Testis (tissue), 2 donors: Measurements from ENCODE around the gene EFCAB7.

ENCODE experiments used
- POLR2A ChIP-seq: fragments of 450-650 bp; IDR thresholded peaks from one replicate; pipeline ENCODE4 v1.6.1; 2017; ENCODE audit warnings: antibody characterized with exemption, mild to moderate bottlenecking, moderate library complexity
- TF ChIP-seq, protein P1 (sequence below), 3 experiments: fragments of 450-650 bp in 2 of 3; fragments of 200-600 bp in 1 of 3; sonication (generic) in 1 of 3; IDR thresholded peaks; one replicate each; pipeline ENCODE4 v1.5.1; 2016 to 2019; ENCODE audit warnings: antibody characterized with exemption in 3 of 3, mild to moderate bottlenecking in 2 of 3, moderate library complexity in 1 of 3

DNA sequence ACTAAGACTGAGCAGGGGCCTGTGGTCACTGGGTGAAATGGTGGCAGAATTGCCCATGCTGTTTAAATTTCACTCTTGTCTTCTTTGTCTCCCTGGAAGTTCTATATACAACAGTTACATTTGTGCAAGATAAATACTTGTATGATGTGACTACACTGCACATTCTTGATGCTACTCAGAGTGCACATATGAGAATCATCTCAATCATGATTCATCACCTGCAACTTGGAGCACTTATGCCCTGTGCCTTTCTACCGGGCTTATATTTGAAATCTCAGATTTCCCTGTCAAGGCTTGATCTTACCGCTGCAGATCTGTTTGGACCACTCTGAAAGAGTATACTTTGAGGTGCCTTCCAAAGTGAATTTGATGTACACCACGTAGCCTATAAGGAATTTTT, 80.5 kb downstream of the EFCAB7 start:
- no peak for TF ChIP-seq POLR2A
- TF ChIP-seq, protein P1, sequence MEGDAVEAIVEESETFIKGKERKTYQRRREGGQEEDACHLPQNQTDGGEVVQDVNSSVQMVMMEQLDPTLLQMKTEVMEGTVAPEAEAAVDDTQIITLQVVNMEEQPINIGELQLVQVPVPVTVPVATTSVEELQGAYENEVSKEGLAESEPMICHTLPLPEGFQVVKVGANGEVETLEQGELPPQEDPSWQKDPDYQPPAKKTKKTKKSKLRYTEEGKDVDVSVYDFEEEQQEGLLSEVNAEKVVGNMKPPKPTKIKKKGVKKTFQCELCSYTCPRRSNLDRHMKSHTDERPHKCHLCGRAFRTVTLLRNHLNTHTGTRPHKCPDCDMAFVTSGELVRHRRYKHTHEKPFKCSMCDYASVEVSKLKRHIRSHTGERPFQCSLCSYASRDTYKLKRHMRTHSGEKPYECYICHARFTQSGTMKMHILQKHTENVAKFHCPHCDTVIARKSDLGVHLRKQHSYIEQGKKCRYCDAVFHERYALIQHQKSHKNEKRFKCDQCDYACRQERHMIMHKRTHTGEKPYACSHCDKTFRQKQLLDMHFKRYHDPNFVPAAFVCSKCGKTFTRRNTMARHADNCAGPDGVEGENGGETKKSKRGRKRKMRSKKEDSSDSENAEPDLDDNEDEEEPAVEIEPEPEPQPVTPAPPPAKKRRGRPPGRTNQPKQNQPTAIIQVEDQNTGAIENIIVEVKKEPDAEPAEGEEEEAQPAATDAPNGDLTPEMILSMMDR (IDR thresholded peaks at IDR 0.05), result no peak
